ENCODE results near the gene CNN3. TPM values are rescaled to one million over a fixed set of nuclear protein-coding genes. Genes with fewer than 3 reads are reported as not detected.
A peak's percentile ranks its signal among the peaks of the same experiment; 100 is the strongest.

CNN3 gene
- total and polyA plus RNA-seq, 2 of the 4 experiments (the other 2 are of a cell fraction), result 249 to 552 TPM

- Histone ChIP-seq H3K18ac (ENCODE audit: low read depth, low read length) (peak overlapping the region; percentile 61), H3K9me3 (ENCODE audit: control insufficient read depth, insufficient read depth, low read length) (no peaks in the 10 kb centered on the region), H3K4me3 (ENCODE audit: insufficient read depth, low read depth, low read length) (no peak overlapping the region), H3K4me2 (ENCODE audit: low read depth, low read length) (peak overlapping the region; percentile 63; the same call in 1 of the 2 replicates), H2AFZ (replicated peaks; ENCODE audit: low read length, poor library complexity) (no peak overlapping the region), H3K4ac (ENCODE audit: low read depth, low read length) (peak overlapping the region; percentile 63; the same call in 1 of the 2 replicates), H2BK5ac (ENCODE audit: low read depth, low read length, poor library complexity, severe bottlenecking) (peak overlapping the region; percentile 75), H3K4me1 (ENCODE audit: control insufficient read depth, insufficient read depth, low read length) (peaks cover 14% of the 10 kb centered on the region), H3K23ac (ENCODE audit: low read depth, low read length) (peak overlapping the region; percentile 42; the same call in 1 of the 2 replicates), H3K9ac (ENCODE audit: low read depth, low read length) (peak overlapping the region; percentile 63; the same call in 1 of the 2 replicates), H2BK15ac (ENCODE audit: low read depth, low read length) (peak overlapping the region; percentile 30; the same call in 2 of the 3 replicates), H4K91ac (ENCODE audit: insufficient read depth, low read depth, low read length) (no peak overlapping the region), H3K36me3 (ENCODE audit: control insufficient read depth, insufficient read depth, low read length) (no peaks in the 10 kb centered on the region), H2AK5ac (ENCODE audit: low read depth, low read length) (no peak overlapping the region; the same call in 1 of the 2 replicates), H3K14ac (replicated peaks; ENCODE audit: low read depth, low read length) (peak overlapping the region; percentile 61), H3K79me1 (ENCODE audit: low read depth in 1 of 2, low read length in 2 of 2) (no peaks in the 10 kb centered on the region; a peak in 1 of 4 replicates), H4K5ac (ENCODE audit: low read depth, low read length) (no peak overlapping the region), H4K20me1 (ENCODE audit: insufficient read depth, low read length) (no peaks in the 10 kb centered on the region), H4K8ac (ENCODE audit: low read depth in 2 of 2, low read length in 2 of 2) (peak overlapping the region in 1 of 2 experiments; percentile 55; a peak in 3 of 4 replicates), H3K9me1 (ENCODE audit: insufficient read depth, low read length) (no peaks in the 10 kb centered on the region), H3K27ac (ENCODE audit: insufficient read depth, low read length) (peak overlapping the region; percentile 70; the same call in 1 of the 2 replicates), H2BK120ac (ENCODE audit: low read depth, low read length) (peak overlapping the region; percentile 85), H2AK9ac (replicated peaks; ENCODE audit: low read depth, low read length, poor library complexity) (no peak overlapping the region), H3K27me3 (ENCODE audit: control insufficient read depth, insufficient read depth, low read length) (no peaks in the 10 kb centered on the region), H2BK20ac (ENCODE audit: low read depth, low read length) (peak overlapping the region; percentile 87), H3K56ac (ENCODE audit: extremely low read depth, insufficient read depth, low read length) (peak overlapping the region; percentile 76)
- in situ Hi-C loops (cut with MboI; ENCODE audit: low sequenced_read_pairs), result no loop called here
- TF ChIP-seq RCOR1 (IDR thresholded peaks at IDR 0.05; ENCODE audit: insufficient replicate concordance, low read length) (no peak), FOS (IDR thresholded peaks at IDR 0.05; ENCODE audit: low read depth, low read length) (peak; percentile 32; the same call in 1 of the 2 replicates), RAD21 (IDR thresholded peaks at IDR 0.05; ENCODE audit: low read length) (0 out of 2 replicates have a peak, but pooled peaks have one; percentile 16), CTCF (conservative IDR thresholded peaks at IDR 0.05; ENCODE audit: low read depth, low read length) (no peak), MAZ (IDR thresholded peaks at IDR 0.05; ENCODE audit: borderline replicate concordance, low read depth, low read length) (no peak), USF2 (IDR thresholded peaks at IDR 0.05; ENCODE audit: low read depth, low read length) (no peak), ELK1 (IDR thresholded peaks at IDR 0.05; ENCODE audit: borderline replicate concordance, low read depth, low read length) (no peak), NFE2L2 (IDR thresholded peaks at IDR 0.05; ENCODE audit: low read depth, low read length) (no peak), SMC3 (IDR thresholded peaks at IDR 0.05; ENCODE audit: low read depth, low read length) (no peak), MAFK (IDR thresholded peaks at IDR 0.05; ENCODE audit: low read depth, low read length) (no peak; the same call in 1 of the 2 replicates), CHD1 (IDR thresholded peaks at IDR 0.05; ENCODE audit: low read depth, low read length) (no peak), BHLHE40 (IDR thresholded peaks at IDR 0.05; ENCODE audit: low read depth, low read length) (no peak)
- dilution Hi-C loops (cut with HindIII; ENCODE audit: low sequenced_read_pairs, unreplicated experiment), result no loop called here
- ChIA-PET POLR2A (ENCODE audit: unreplicated experiment) (no interaction called here), CTCF (interaction anchor here (0.5 to 0.7 kb wide), 3 partner anchors 44 to 512 kb away, joined by 3 read pairs; no protein-coding TSS in a partner anchor)
- peak; percentile 94 for DNase-seq
- 0% methylated on average over 1 of the region's 1 CpG; no CpG with 5 or more reads in 1 of the 2 experiments for WGBS, 2 experiments (ENCODE audit: extremely low coverage in 2 of 2, insufficient read length in 1 of 2)
- BruUV-seq (replicated peaks), result no TSS peak
- intact Hi-C loops (cut with micrococcal nuclease), result loop anchor here (5.0 kb wide), 1 partner anchor 37 kb away; no protein-coding TSS in a partner anchor
- peak; percentile 76 for ATAC-seq (ENCODE audit: low read depth)
These were observed 47.9 kb upstream of the CNN3 start for GRCh38 chr1:94974824-94975223.

Measured in IMR-90 (cell line).